Mucosa of rectum (tissue), 2 donors: ENCODE results near the gene MEI1.
A peak's percentile ranks its signal among the peaks of the same experiment; 100 is the strongest.

ENCODE experiments used
- H3K27ac ChIP-seq, 2 donors: one replicate each; pipeline ENCODE4 v1.7.0; 2013; ENCODE audit warnings: inconsistent platforms in 2 of 2, low read depth in 2 of 2, low read length in 2 of 2
- H3K27me3 ChIP-seq, 2 donors: one replicate each; pipeline ENCODE4 v1.7.0; 2013; ENCODE audit warnings: low read length in 2 of 2; ENCODE audit not compliant: control insufficient read depth in 2 of 2, insufficient read depth in 2 of 2
- H3K36me3 ChIP-seq, 2 donors: one replicate each; pipeline ENCODE4 v1.7.0; 2013; ENCODE audit warnings: low read length in 2 of 2; ENCODE audit not compliant: control insufficient read depth in 2 of 2, insufficient read depth in 2 of 2
- H3K4me1 ChIP-seq, 2 donors: one replicate each; pipeline ENCODE4 v1.7.0; 2013; ENCODE audit warnings: low read length in 2 of 2, mild to moderate bottlenecking in 1 of 2; ENCODE audit not compliant: control insufficient read depth in 2 of 2, insufficient read depth in 2 of 2
- H3K4me3 ChIP-seq, 2 donors: one replicate each; pipeline ENCODE4 v1.7.0; 2013; ENCODE audit warnings: low read length in 2 of 2
- H3K9ac ChIP-seq, 2 donors: one replicate each; pipeline ENCODE4 v1.7.0; 2013; ENCODE audit warnings: low read length in 2 of 2, low read depth in 1 of 2, mild to moderate bottlenecking in 1 of 2
- H3K9me3 ChIP-seq, 2 donors: one replicate each; pipeline ENCODE4 v1.7.0; 2013; ENCODE audit warnings: low read length in 2 of 2; ENCODE audit not compliant: control insufficient read depth in 2 of 2
- donor health status: healthy.
- donor health status: Normal muscosa, but diverticular disease.

The MEI1 gene

DNA sequence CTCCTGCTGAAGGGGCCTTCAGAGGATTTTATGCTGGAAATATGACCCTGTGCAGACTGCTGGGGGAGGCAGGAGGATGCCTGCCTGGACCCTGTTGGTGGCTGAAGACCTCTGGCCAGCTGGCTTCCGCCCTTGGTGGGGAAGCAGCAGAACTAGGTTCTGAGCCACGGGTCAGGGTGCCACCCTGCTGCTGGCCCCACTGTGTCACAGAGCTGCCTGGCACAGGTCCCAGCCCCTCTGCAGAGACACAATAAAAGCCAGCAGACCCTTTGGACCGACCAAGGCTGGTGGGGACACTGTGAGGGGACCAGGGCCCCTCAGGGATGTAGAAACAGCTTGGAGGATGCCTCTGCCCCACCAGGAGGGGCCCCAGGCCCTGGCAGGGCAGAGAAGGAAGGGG, 126.7 kb downstream of the MEI1 start:
- peaks cover 0 to 2% of the 10 kb centered on the region in 2 donors for H3K36me3 ChIP-seq
- H3K4me3 ChIP-seq, result no peak overlapping the region
- H3K27me3 ChIP-seq, result no peaks in the 10 kb centered on the region
- H3K27ac ChIP-seq, result peak overlapping the region; percentile 65 to 77
- no peaks in the 10 kb centered on the region for H3K9me3 ChIP-seq
- H3K4me1 ChIP-seq, result peaks cover 35 to 44% of the 10 kb centered on the region in 2 donors
- peak overlapping the region; percentile 65 to 66 for H3K9ac ChIP-seq

DNA sequence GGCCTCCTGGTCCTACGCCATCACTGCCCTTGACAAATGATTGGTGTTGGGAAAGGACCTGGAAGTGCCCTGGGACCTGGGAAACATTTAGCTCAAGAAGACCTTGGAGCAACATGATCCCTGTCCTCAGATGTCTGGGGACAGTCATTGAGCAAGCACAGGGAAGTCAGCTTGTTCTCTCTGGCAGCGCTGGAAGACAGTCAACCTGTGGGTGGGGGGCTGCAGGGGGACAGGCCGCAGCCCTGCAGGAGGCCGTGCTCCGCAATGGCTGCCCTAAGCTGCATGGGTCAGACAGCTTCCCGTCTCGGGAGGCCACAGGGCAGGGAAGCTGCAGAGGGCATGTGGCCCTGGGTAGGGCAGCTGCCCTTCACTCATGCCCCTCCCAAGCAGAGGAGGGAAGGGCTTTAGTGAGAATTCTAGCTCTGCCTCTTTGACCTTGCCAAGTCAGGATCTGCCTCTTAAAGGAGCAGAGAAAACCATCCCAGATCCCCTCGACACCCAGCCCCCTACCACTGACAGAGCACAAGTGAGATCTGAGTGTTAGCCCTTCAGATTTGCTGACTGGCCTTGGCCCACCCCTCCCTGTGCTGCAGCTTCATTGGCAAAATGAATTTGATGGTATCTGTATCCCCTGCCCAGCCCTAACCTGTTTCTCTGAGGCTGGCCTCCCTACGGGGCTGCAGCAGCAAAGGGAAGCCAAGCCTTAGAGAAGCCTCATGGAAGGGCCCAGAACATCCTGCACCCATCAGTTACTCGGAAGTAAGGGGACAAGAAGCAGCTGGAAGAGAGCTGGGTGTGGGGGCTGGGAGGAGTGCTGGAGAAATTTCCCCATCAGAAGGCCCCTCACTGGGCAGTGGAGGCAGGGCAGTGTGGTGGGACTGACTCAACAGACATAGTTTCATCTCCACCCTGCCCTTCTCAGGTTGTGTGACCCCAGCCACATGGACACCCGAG, 127.4 kb downstream of the MEI1 start:
- Histone ChIP-seq H3K4me3 (no peak overlapping the region), H3K4me1 (peaks cover 35 to 44% of the 10 kb centered on the region in 2 donors), H3K9ac (peak overlapping the region; percentile 65 to 66), H3K27me3 (no peaks in the 10 kb centered on the region), H3K27ac (peak overlapping the region; percentile 65 to 77), H3K36me3 (peaks cover 0 to 2% of the 10 kb centered on the region in 2 donors), H3K9me3 (no peaks in the 10 kb centered on the region)

DNA sequence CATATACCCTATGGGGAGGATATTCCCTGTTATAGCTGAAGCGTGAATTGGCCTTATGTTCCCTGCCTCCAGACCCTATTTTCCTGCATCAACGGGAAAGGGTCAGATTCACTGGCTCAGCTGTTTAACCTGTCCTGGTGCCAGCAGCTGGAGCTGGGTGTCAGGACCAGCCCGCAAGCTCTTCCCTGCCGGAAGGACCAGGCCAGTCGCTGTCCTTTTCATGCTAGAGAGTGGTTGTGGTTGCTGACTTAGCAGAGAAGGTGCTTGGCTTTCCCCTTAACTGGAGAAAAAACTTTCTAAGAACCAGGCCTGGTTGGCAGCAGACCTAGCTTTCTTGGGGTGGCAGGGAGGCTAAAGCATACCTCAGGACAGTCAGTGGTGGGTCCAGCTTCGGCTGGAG, 128.4 kb downstream of the MEI1 start:
- Histone ChIP-seq H3K27ac (peak overlapping the region; percentile 66 to 77), H3K4me1 (peaks cover 35 to 48% of the 10 kb centered on the region in 2 donors), H3K9me3 (no peaks in the 10 kb centered on the region), H3K9ac (no peak overlapping the region), H3K4me3 (no peak overlapping the region), H3K36me3 (no peaks in the 10 kb centered on the region), H3K27me3 (no peaks in the 10 kb centered on the region)

DNA sequence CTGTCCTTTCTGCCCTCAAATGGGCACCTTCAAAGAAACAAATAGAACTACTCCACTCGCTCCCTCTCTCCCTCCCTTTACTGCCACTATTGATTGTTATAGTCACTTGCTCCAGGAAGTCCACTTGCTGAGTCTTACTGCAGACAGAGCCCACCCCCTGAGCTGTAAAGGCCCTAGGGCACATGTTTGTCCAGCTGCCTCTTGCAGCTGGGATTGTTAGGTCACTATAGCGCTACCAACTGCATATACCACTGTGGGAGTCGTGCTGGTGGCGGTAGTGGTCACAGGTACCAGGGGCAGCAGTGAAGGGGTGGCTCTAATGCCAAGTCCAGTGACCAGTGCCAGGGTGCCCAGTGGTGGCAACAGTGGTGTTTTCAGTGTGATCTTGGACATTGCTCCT, 129.2 kb downstream of the MEI1 start:
- Histone ChIP-seq H3K4me3 (no peak overlapping the region), H3K9me3 (no peaks in the 10 kb centered on the region), H3K9ac (peak overlapping the region; percentile 1 to 52), H3K27ac (peak overlapping the region; percentile 66 to 77), H3K4me1 (peaks cover 35 to 46% of the 10 kb centered on the region in 2 donors), H3K27me3 (no peaks in the 10 kb centered on the region), H3K36me3 (no peaks in the 10 kb centered on the region)

DNA sequence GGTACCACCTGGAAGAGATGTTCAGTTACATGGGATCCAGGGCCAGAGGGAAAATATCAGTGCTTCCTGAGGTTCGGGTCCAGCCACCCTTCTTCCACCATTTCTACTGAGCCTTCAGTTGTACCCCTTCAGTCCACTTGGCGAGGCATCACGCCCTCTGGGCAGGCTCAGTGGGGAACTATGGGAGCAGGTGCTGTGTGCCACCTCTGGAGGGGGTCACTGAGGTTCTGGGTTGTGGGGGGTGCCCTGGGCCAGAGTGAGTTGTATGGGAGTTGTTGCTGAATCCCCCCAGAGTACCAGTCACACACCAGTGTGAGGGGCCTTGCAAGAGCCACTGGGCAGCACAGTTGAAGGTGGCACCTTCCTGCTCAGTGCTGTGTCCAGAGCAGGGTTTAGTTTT, 130.9 kb downstream of the MEI1 start:
- Histone ChIP-seq H3K27me3 (no peaks in the 10 kb centered on the region), H3K9me3 (no peaks in the 10 kb centered on the region), H3K4me1 (peaks cover 41 to 54% of the 10 kb centered on the region in 2 donors), H3K4me3 (no peak overlapping the region), H3K36me3 (peaks cover 0 to 2% of the 10 kb centered on the region in 2 donors), H3K27ac (no peak overlapping the region), H3K9ac (no peak overlapping the region)

DNA sequence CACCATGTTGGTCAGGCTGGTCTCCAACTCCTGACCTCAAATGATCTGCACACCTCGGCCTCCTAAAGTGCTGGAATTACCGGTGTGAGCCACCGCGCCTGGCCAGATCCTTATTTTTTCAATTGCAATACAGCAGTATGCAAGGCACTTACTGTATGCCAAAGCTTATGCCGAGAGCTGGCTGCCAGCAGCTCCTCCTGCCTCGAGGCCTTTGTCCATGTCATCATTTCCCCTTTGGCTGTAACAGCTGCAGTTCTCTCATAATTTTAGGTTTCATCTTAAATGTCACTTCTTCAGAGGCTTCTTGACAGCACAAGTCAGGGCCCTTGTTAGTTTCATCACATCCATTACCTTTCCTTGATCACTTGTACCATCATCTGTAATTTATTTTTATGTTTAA, 132.1 kb downstream of the MEI1 start:
- peak overlapping the region; percentile 92 to 94 for H3K27ac ChIP-seq
- no peak overlapping the region for H3K4me3 ChIP-seq
- H3K36me3 ChIP-seq, result peaks cover 5 to 6% of the 10 kb centered on the region in 2 donors
- H3K27me3 ChIP-seq, result no peaks in the 10 kb centered on the region
- peaks cover 30 to 42% of the 10 kb centered on the region in 2 donors for H3K4me1 ChIP-seq
- peak overlapping the region in 1 of 2 donors; percentile 92 for H3K9ac ChIP-seq
- no peaks in the 10 kb centered on the region for H3K9me3 ChIP-seq

DNA sequence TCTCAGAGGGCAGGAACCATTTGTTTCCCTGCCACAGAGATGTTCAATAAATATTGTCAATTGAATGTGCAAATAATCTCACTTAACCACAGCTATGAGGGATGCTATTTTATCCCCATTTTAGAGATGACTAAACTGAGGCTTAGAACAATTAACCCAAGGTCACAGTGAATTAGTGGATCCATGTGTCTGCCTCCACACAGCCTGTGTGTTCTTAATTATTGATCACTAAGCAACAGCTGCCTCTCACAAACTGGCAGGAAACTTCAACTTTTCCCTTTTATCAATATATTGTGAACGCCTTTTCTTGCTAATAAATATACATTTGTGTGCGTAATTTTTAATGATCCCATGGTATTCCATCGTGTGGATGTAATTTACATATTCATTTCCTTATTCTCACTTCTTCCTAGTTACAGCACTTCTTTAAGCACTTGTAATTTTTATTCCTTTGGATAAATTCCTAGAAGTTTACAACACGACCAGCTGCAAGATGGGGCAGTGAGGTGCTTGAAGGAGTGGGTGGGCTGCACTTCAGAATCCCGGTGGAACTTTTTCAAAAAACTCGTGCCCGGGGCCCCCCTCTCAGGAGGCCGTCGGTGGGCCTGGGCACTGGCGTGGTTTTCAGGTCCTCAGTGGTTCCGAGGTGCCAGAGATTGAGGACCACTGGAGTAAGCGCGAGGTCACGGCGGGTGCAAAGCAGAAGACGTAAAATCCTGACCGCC, 132.7 kb downstream of the MEI1 start:
- no peaks in the 10 kb centered on the region for H3K9me3 ChIP-seq
- peak overlapping the region; percentile 80 to 84 for H3K4me3 ChIP-seq
- H3K27me3 ChIP-seq, result no peaks in the 10 kb centered on the region
- H3K9ac ChIP-seq, result peak overlapping the region; percentile 92 to 93
- peaks cover 9 to 10% of the 10 kb centered on the region in 2 donors for H3K36me3 ChIP-seq
- peaks cover 24 to 36% of the 10 kb centered on the region in 2 donors for H3K4me1 ChIP-seq
- peak overlapping the region; percentile 92 to 94 for H3K27ac ChIP-seq

DNA sequence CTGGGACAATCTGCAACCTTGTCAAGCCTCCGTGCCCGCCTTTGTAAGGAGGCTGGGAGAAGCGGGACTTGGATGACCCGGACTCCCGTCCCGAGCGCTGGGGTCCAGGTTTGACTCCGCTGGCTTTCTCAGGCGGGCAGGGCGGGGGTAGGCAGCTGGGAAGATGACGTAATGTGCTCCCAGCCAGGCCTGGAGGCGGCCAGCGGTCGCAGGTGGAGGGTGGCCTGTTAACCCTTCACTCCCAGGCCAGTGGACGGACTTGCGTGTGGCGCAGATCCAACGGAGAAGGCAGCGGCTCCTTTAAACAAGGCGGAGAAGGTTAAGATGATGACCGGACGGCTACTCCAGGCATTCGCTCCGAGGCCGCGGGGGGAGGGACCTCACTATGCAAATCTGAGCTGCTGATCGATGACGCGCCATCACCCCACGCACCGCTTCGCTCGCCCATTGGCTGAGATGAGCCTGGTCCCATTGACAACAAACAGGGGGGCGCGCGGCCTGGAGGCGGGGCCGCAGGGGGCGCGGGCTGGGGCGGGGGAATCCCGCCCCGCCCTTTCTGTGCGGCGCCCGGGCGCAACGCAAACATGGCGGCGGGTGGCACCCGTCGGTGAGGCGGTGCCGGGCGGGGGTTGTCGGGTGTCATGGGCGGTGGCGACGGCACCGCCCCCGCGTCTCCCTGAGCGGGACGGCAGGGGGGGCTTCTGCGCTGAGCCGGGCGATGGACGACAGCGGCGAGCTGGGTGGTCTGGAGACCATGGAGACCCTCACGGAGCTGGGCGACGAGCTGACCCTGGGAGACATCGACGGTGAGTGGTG, 133.5 kb downstream of the MEI1 start, which contains the start of gene SREBF2:
TSS of gene SREBF2 (plus strand) at position 553 of the 816 bp plus-strand sequence. CDS start at position 719, 166 bp downstream.
- Histone ChIP-seq H3K27me3 (no peaks in the 10 kb centered on the region), H3K9me3 (no peaks in the 10 kb centered on the region), H3K4me3 (peak within 1 kb of the TSS; percentile 82 to 84), H3K27ac (peak within 1 kb of the TSS; percentile 92 to 94), H3K9ac (peak within 1 kb of the TSS; percentile 93 to 94), H3K4me1 (peaks cover 18 to 32% of the 10 kb centered on the region in 2 donors), H3K36me3 (peaks cover 9 to 10% of the 10 kb centered on the region in 2 donors)

DNA sequence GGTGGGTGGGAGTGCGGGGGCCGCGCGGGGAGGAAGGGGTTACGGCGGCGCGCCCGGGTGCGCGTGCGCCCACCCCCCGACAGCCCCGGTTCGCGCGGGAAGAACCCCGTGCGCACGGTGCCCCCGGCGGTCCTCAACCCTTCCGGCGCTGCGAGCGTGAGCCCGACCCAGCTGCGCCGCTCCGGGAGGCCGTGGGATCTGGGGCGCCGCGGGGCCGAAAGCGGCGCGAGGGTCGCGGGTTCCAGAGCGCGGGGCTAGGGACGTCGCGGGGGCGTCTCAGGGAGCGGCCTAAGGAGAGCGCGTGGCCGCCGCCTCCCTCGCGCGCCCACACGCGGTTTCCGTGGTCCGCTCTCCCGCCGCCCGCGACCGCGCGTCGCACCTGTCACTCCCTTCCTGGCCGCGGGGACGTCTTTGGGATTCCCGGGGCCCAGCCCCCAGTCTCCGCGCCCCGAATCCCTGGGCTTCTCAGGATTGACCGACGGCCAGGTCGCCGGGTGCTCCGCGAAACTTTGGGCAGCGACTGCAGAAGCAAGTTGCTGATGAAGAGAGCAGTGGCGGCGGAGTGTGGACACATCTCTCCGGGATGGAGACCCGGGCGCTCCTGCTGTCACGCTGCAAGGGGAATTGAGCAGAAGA, 134.2 kb downstream of the MEI1 start:
- Histone ChIP-seq H3K4me1 (peaks cover 11 to 29% of the 10 kb centered on the region in 2 donors), H3K9ac (peak overlapping the region; percentile 84 to 94), H3K27ac (peak overlapping the region; percentile 92 to 94)

More for the DNA sequence above, 134.2 kb downstream of the MEI1 start:
- Histone ChIP-seq H3K4me3 (peak overlapping the region; percentile 82 to 84), H3K36me3 (peaks cover 9 to 10% of the 10 kb centered on the region in 2 donors), H3K9me3 (no peaks in the 10 kb centered on the region), H3K27me3 (no peaks in the 10 kb centered on the region)
